Gastroesophageal sphincter (tissue), 3 donors: ENCODE measurements around the gene SFT2D3.

Experiments used
- CTCF ChIP-seq, 4 experiments: fragments of 200-600 bp in 2 of 4; fragments of 450-650 bp in 2 of 4; sonication (generic) in 1 of 4; IDR thresholded peaks; one replicate each; pipeline ENCODE4 v1.5.1; 2017 to 2019; ENCODE audit warnings: antibody characterized with exemption in 4 of 4, mild to moderate bottlenecking in 2 of 4, moderate library complexity in 2 of 4
- EP300 ChIP-seq: sonication (generic); formaldehyde crosslinking; IDR thresholded peaks from one replicate; pipeline ENCODE4 v1.6.1; 2017; ENCODE audit warnings: antibody characterized with exemption, mild to moderate bottlenecking
- POLR2AphosphoS5 ChIP-seq: sonication (generic); formaldehyde crosslinking; IDR thresholded peaks from one replicate; pipeline ENCODE4 v1.6.1; 2017; ENCODE audit warnings: antibody characterized with exemption

- TF ChIP-seq CTCF (IDR thresholded peaks at IDR 0.05) (peak in 3 of 4 experiments; percentile 35 to 66 (median 57)), POLR2AphosphoS5 (peak; percentile 64), EP300 (no peak)
Observed at GRCh38 chr2:127701651-127702394, 526 bp downstream of the SFT2D3 start.
